Neuronal stem cell (in vitro differentiated cells): ENCODE measurements around the gene MALRD1.

ENCODE experiments used
- DNase-seq: peaks from one replicate; pipeline ENCODE4 v3.0.0-alpha.2; 2013; ENCODE audit warnings: low spot score
- H2AFZ ChIP-seq: one replicate; pipeline ENCODE4 v1.6.1; 2013; ENCODE audit warnings: mild to moderate bottlenecking, low read length, inconsistent platforms
- H2AK5ac ChIP-seq: 2 replicates; pipeline ENCODE4 v1.6.1; 2013; ENCODE audit warnings: low read depth, mild to moderate bottlenecking, inconsistent platforms, low read length, moderate library complexity, mixed read lengths
- H2BK120ac ChIP-seq: 2 replicates; pipeline ENCODE4 v1.6.1; 2013; ENCODE audit warnings: low read depth, mild to moderate bottlenecking, inconsistent platforms, low read length, moderate library complexity, mixed read lengths
- H2BK12ac ChIP-seq: one replicate; pipeline ENCODE4 v1.6.1; 2013; ENCODE audit warnings: low read length, inconsistent platforms
- H2BK15ac ChIP-seq: 2 replicates; pipeline ENCODE4 v1.6.1; 2013; ENCODE audit warnings: mild to moderate bottlenecking, low read length, inconsistent platforms, mixed read lengths
- H2BK5ac ChIP-seq: one replicate; pipeline ENCODE4 v1.6.1; 2013; ENCODE audit warnings: inconsistent platforms, mild to moderate bottlenecking, low read length, moderate library complexity
- H3K14ac ChIP-seq: one replicate; pipeline ENCODE4 v1.6.1; 2013; ENCODE audit warnings: low read length, inconsistent platforms
- H3K18ac ChIP-seq: 2 replicates; pipeline ENCODE4 v1.6.1; 2013; ENCODE audit warnings: low read length, inconsistent platforms
- H3K23ac ChIP-seq: 2 replicates; pipeline ENCODE4 v1.6.1; 2013; ENCODE audit warnings: low read depth, mild to moderate bottlenecking, mixed read lengths, low read length, inconsistent platforms; ENCODE audit not compliant: poor library complexity
- H3K27ac ChIP-seq: replicated peaks from 3 replicates; pipeline ENCODE4 v1.5.1; 2013; ENCODE audit warnings: low read length, inconsistent platforms
- H3K27me3 ChIP-seq, 3 experiments: 2 replicates each; pipeline ENCODE4 v1.6.1; 2013; ENCODE audit warnings: low read length in 3 of 3, mild to moderate bottlenecking in 2 of 3, inconsistent platforms in 1 of 3, low read depth in 1 of 3, mixed read lengths in 1 of 3, moderate library complexity in 1 of 3; ENCODE audit not compliant: control insufficient read depth in 3 of 3, insufficient read depth in 3 of 3
- H3K36me3 ChIP-seq, 2 donors: replicated peaks in 1 of 2; 2 replicates each; pipeline ENCODE4 v1.6.1; 2013; ENCODE audit warnings: low read length in 2 of 2; ENCODE audit not compliant: control insufficient read depth in 2 of 2, insufficient read depth in 2 of 2
- H3K4ac ChIP-seq: 2 replicates; pipeline ENCODE4 v1.6.1; 2013; ENCODE audit warnings: inconsistent platforms, mild to moderate bottlenecking, low read length, moderate library complexity
- H3K4me1 ChIP-seq, 2 donors: 1 replicate in 1 of 2; 2 replicates in 1 of 2; pipeline ENCODE4 v1.6.1; 2013; ENCODE audit warnings: low read length in 2 of 2, low read depth in 1 of 2; ENCODE audit not compliant: control insufficient read depth in 2 of 2, insufficient read depth in 1 of 2
- H3K4me2 ChIP-seq: one replicate; pipeline ENCODE4 v1.6.1; 2013; ENCODE audit warnings: mild to moderate bottlenecking, low read length, inconsistent platforms; ENCODE audit not compliant: insufficient read depth, poor library complexity, severe bottlenecking
- H3K4me3 ChIP-seq, 2 donors: 2 replicates each; pipeline ENCODE4 v1.5.1; 2013; ENCODE audit warnings: low read length in 2 of 2, mild to moderate bottlenecking in 2 of 2, inconsistent platforms in 1 of 2, moderate library complexity in 1 of 2
- H3K79me1 ChIP-seq: one replicate; pipeline ENCODE4 v1.6.1; 2013; ENCODE audit warnings: low read depth, mild to moderate bottlenecking, inconsistent platforms, low read length, moderate library complexity
- H3K9ac ChIP-seq: one replicate; pipeline ENCODE4 v1.6.1; 2013; ENCODE audit warnings: mild to moderate bottlenecking, low read depth, low read length, inconsistent platforms; ENCODE audit not compliant: poor library complexity
- H3K9me3 ChIP-seq, 2 donors: replicated peaks in 1 of 2; 2 replicates each; pipeline versions ENCODE3 to v1.6.1; 2013; ENCODE audit warnings: low read length in 2 of 2, mild to moderate bottlenecking in 2 of 2, inconsistent platforms in 1 of 2, low read depth in 1 of 2, mixed read lengths in 1 of 2, moderate library complexity in 1 of 2; ENCODE audit not compliant: control insufficient read depth in 2 of 2, insufficient read depth in 1 of 2
- H4K8ac ChIP-seq: one replicate; pipeline ENCODE4 v1.6.1; 2013; ENCODE audit warnings: low read depth, mild to moderate bottlenecking, inconsistent platforms, low read length, moderate library complexity
- H4K91ac ChIP-seq: one replicate; pipeline ENCODE4 v1.6.1; 2013; ENCODE audit warnings: low read length, low read depth, mild to moderate bottlenecking, inconsistent platforms; ENCODE audit not compliant: poor library complexity
- WGBS, 2 donors: extraction: QIAGEN DNeasy Blood & Tissue Kit; methylation state at CpG; one replicate each; pipeline ENCODE4 v1.1.7; 2013; ENCODE audit warnings: missing lambda C conversion rate in 2 of 2, mixed read lengths in 1 of 2; ENCODE audit not compliant: insufficient read length in 2 of 2, insufficient replicate concordance in 1 of 2; ENCODE audit errors: extremely low coverage in 2 of 2; 5-methylcytosine and 5-hydroxymethylcytosine counted together

The MALRD1 gene

DNA sequence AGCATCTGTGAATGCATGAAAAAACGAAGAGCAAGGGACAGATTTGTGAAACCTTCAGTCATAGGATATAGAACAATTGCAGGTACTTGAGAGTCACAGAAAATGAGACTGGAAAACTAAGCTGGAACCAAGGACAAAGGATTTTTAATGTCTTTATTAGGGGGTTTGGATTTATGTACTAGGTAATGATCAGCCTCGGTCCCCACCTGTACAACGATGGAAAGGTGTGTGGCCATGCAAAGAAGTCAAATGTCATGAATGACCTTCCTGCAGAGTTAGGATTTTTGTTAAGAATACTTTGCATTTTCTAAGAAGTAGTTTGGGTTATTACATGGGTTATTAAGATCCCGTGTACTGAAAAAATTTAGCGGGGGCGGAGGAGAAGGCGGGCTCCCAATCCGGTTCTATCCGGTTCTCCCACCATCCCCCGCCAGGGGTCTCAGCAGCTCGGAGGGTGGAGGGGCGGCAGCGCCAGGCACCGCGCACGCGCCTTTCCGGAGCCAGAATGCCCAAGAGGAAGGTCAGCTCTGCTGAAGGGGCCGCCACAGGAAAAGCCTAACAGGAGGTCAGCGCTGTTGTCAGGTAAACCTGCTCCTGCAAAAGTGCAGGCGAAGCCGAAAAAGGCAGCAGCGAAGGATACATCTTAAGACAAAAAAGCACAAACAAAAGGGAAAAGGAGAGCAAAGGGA lies 440.1 kb downstream of the MALRD1 start:
- Histone ChIP-seq H4K8ac (no peak overlapping the region), H2AFZ (no peak overlapping the region), H3K36me3 (no peaks in the 10 kb centered on the region), H3K4me2 (no peak overlapping the region), H3K79me1 (no peaks in the 10 kb centered on the region), H3K4ac (no peak overlapping the region), H3K23ac (no peak overlapping the region), H2BK5ac (no peak overlapping the region), H2AK5ac (no peak overlapping the region), H3K27ac (no peak overlapping the region), H3K14ac (no peak overlapping the region), H3K4me3 (no peak overlapping the region), H3K9ac (no peak overlapping the region), H3K27me3 (no peaks in the 10 kb centered on the region), H4K91ac (no peak overlapping the region), H3K4me1 (no peaks in the 10 kb centered on the region), H2BK15ac (no peak overlapping the region), H3K18ac (no peak overlapping the region), H3K9me3 (no peaks in the 10 kb centered on the region), H2BK12ac (no peak overlapping the region), H2BK120ac (no peak overlapping the region)
- WGBS, 2 donors = no CpG with 5 or more reads among the region's 23 CpGs
- peak; percentile 20 for DNase-seq

GRCh38 chr10:19491166-19491565 lies 442.6 kb downstream of the MALRD1 start:
- no peak overlapping the region for H3K4me2 ChIP-seq
- H3K9me3 ChIP-seq = peaks cover 0 to 2% of the 10 kb centered on the region in 2 donors
- H3K36me3 ChIP-seq = peaks cover 0 to 2% of the 10 kb centered on the region in 2 donors
- H3K4me3 ChIP-seq = no peak overlapping the region
- H3K4me1 ChIP-seq = no peaks in the 10 kb centered on the region
- H3K14ac ChIP-seq = no peak overlapping the region
- no peak overlapping the region for H3K4ac ChIP-seq
- no peak overlapping the region for H3K23ac ChIP-seq
- H2BK5ac ChIP-seq = no peak overlapping the region
- H2BK120ac ChIP-seq = no peak overlapping the region
- H3K79me1 ChIP-seq = no peaks in the 10 kb centered on the region
- H4K91ac ChIP-seq = no peak overlapping the region
- no peak overlapping the region for H3K18ac ChIP-seq
- no peak overlapping the region for H2BK15ac ChIP-seq
- H2AK5ac ChIP-seq = no peak overlapping the region
- H3K27me3 ChIP-seq = no peaks in the 10 kb centered on the region
- no peak overlapping the region for H3K27ac ChIP-seq
- no peak for DNase-seq
- no peak overlapping the region for H2BK12ac ChIP-seq
- WGBS, 2 donors = no CpG with 5 or more reads among the region's 2 CpGs
- H4K8ac ChIP-seq = no peak overlapping the region
- H2AFZ ChIP-seq = no peak overlapping the region
- H3K9ac ChIP-seq = no peak overlapping the region

DNA sequence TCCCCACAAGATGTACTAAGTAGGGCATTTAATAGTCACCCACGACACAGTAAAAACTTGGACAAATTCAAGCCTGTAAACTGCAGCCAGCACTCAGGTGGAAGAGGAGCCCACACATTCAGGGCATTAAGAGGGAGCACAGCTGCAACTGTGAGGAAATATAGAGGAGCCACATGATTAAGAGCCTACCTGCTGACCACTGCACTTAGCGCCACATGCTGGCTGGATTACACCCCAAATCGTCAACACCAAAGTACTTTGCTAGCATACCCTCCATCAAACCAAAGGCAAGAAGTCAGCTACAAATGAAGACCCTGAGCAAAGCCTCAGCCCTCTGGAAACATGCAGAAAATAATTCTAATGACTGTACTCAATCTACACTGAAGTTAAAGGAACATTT lies 445.3 kb downstream of the MALRD1 start:
- H3K4me3 ChIP-seq = no peak overlapping the region
- H3K36me3 ChIP-seq = peaks cover 0 to 2% of the 10 kb centered on the region in 2 donors
- H3K27me3 ChIP-seq = no peaks in the 10 kb centered on the region
- H2BK120ac ChIP-seq = no peak overlapping the region
- H3K9me3 ChIP-seq = peaks cover 0 to 2% of the 10 kb centered on the region in 2 donors
- no peak overlapping the region for H3K9ac ChIP-seq
- H2BK5ac ChIP-seq = no peak overlapping the region
- H4K8ac ChIP-seq = no peak overlapping the region
- H3K18ac ChIP-seq = no peak overlapping the region
- no peak overlapping the region for H3K23ac ChIP-seq
- no peak overlapping the region for H3K4me2 ChIP-seq
- no peaks in the 10 kb centered on the region for H3K79me1 ChIP-seq
- WGBS, 2 donors = no CpG with 5 or more reads among the region's 3 CpGs
- H4K91ac ChIP-seq = no peak overlapping the region
- H2BK12ac ChIP-seq = no peak overlapping the region
- no peak overlapping the region for H3K4ac ChIP-seq
- DNase-seq = no peak
- no peak overlapping the region for H2BK15ac ChIP-seq
- no peaks in the 10 kb centered on the region for H3K4me1 ChIP-seq
- no peak overlapping the region for H3K14ac ChIP-seq
- no peak overlapping the region for H3K27ac ChIP-seq
- H2AFZ ChIP-seq = no peak overlapping the region
- H2AK5ac ChIP-seq = no peak overlapping the region

GRCh38 chr10:19497026-19497425 lies 448.4 kb downstream of the MALRD1 start:
- Histone ChIP-seq H3K4me1 (no peaks in the 10 kb centered on the region), H3K36me3 (peaks cover 0 to 2% of the 10 kb centered on the region in 2 donors), H3K23ac (no peak overlapping the region), H3K14ac (no peak overlapping the region), H4K8ac (no peak overlapping the region), H3K4me2 (no peak overlapping the region), H2BK120ac (no peak overlapping the region), H4K91ac (no peak overlapping the region), H2AFZ (no peak overlapping the region), H2AK5ac (no peak overlapping the region), H3K9me3 (peaks cover 0 to 2% of the 10 kb centered on the region in 2 donors), H3K18ac (no peak overlapping the region), H3K4ac (no peak overlapping the region), H3K4me3 (no peak overlapping the region), H3K27ac (no peak overlapping the region), H2BK15ac (no peak overlapping the region), H2BK12ac (no peak overlapping the region), H3K27me3 (no peaks in the 10 kb centered on the region), H3K9ac (no peak overlapping the region), H3K79me1 (no peaks in the 10 kb centered on the region), H2BK5ac (no peak overlapping the region)
- WGBS, 2 donors = no CpG with 5 or more reads among the region's 4 CpGs
- DNase-seq = no peak
